KMS-11 (cell line): ENCODE results near the gene EIF3M.
"Not testable (repeated sequence)": the region's sequence is repeated elsewhere in the genome, so short reads cannot be mapped to it uniquely, and the experiment has no call there.

ENCODE experiments used
- H2AFZ ChIP-seq: fragments of 200-600 bp; sonication (generic); 2 replicates; pipeline ENCODE4 v1.6.1; 2016; ENCODE audit warnings: antibody characterized with exemption, mixed run types, low read depth
- H3K27ac ChIP-seq: fragments of 200-600 bp; sonication (generic); 2 replicates; pipeline ENCODE4 v1.6.1; 2016; ENCODE audit warnings: mild to moderate bottlenecking, mixed run types
- H3K27me3 ChIP-seq: fragments of 200-600 bp; sonication (generic); 2 replicates; pipeline ENCODE4 v1.6.1; 2017; ENCODE audit warnings: mild to moderate bottlenecking, low read depth, mixed run types, moderate library complexity; ENCODE audit not compliant: insufficient read depth
- H3K36me3 ChIP-seq: fragments of 200-600 bp; sonication (generic); 2 replicates; pipeline ENCODE4 v1.6.1; 2017; ENCODE audit warnings: mild to moderate bottlenecking, mixed run types; ENCODE audit not compliant: insufficient read depth
- H3K4me1 ChIP-seq: fragments of 200-600 bp; sonication (generic); 2 replicates; pipeline ENCODE4 v1.6.1; 2016; ENCODE audit warnings: mild to moderate bottlenecking, low read depth, mixed run types; ENCODE audit not compliant: poor library complexity, severe bottlenecking
- H3K4me2 ChIP-seq: fragments of 200-600 bp; sonication (generic); 2 replicates; pipeline ENCODE4 v1.7.0; 2016; ENCODE audit warnings: mild to moderate bottlenecking, mixed run types
- H3K4me3 ChIP-seq: fragments of 200-600 bp; sonication (generic); IDR thresholded peaks from 2 replicates; pipeline ENCODE4 v1.6.1; 2017; ENCODE audit warnings: low read depth, low read length, mixed read lengths; ENCODE audit not compliant: insufficient read depth
- H3K79me2 ChIP-seq: fragments of 200-600 bp; sonication (generic); 2 replicates; pipeline ENCODE4 v1.6.1; 2016; ENCODE audit warnings: low read depth, mixed run types; ENCODE audit not compliant: insufficient read depth
- H3K9ac ChIP-seq: fragments of 200-600 bp; sonication (generic); 2 replicates; pipeline ENCODE4 v1.6.1; 2016; ENCODE audit warnings: mild to moderate bottlenecking, mixed run types
- H4K20me1 ChIP-seq: fragments of 200-600 bp; sonication (generic); 2 replicates; pipeline ENCODE4 v1.6.1; 2016; ENCODE audit warnings: mild to moderate bottlenecking, mixed run types; ENCODE audit not compliant: insufficient read depth
- CTCF ChIP-seq: fragments of 200-600 bp; sonication (generic); conservative IDR thresholded peaks from 2 replicates; pipeline ENCODE4 v1.6.1; 2017; ENCODE audit warnings: low read depth, mild to moderate bottlenecking, antibody characterized with exemption, low read length, moderate library complexity, mixed read lengths

The EIF3M gene

GRCh38 chr11:32581556-32581955 lies 2.1 kb upstream of the EIF3M start:
- Histone ChIP-seq H3K4me3 (no peak overlapping the region), H2AFZ (no peak overlapping the region), H3K4me1 (peaks cover 25% of the 10 kb centered on the region), H3K4me2 (no peak overlapping the region), H4K20me1 (peaks cover 15% of the 10 kb centered on the region; the same call in 1 of the 2 replicates), H3K79me2 (peaks cover 29% of the 10 kb centered on the region), H3K27ac (no peak overlapping the region), H3K27me3 (no peaks in the 10 kb centered on the region), H3K9ac (no peak overlapping the region), H3K36me3 (no peaks in the 10 kb centered on the region)
- TF ChIP-seq CTCF, result no peak

GRCh38 chr11:32584921-32585320 lies 1.3 kb downstream of the EIF3M start:
- Histone ChIP-seq H3K9ac (peak overlapping the region; percentile 92; the same call in 1 of the 2 replicates), H3K27me3 (no peaks in the 10 kb centered on the region), H3K4me3 (no peak overlapping the region), H3K4me2 (peak overlapping the region; percentile 83), H3K27ac (peak overlapping the region; percentile 89; the same call in 1 of the 2 replicates), H3K79me2 (peaks cover 63% of the 10 kb centered on the region), H3K36me3 (peaks cover 13% of the 10 kb centered on the region; the same call in 1 of the 2 replicates), H3K4me1 (peaks cover 57% of the 10 kb centered on the region), H4K20me1 (peaks cover 35% of the 10 kb centered on the region), H2AFZ (no peak overlapping the region)
- no peak for TF ChIP-seq CTCF

- peak; percentile 56 for TF ChIP-seq CTCF
- no peaks in the 10 kb centered on the region for H3K27me3 ChIP-seq
- H3K4me3 ChIP-seq, result no peak overlapping the region
- no peak overlapping the region for H2AFZ ChIP-seq
- peak overlapping the region; percentile 83 for H3K4me2 ChIP-seq
- peaks cover 72% of the 10 kb centered on the region for H3K79me2 ChIP-seq
- peaks cover 35% of the 10 kb centered on the region for H4K20me1 ChIP-seq
- no peak overlapping the region for H3K27ac ChIP-seq
- no peak overlapping the region for H3K9ac ChIP-seq
- peaks cover 22% of the 10 kb centered on the region for H3K36me3 ChIP-seq
- peaks cover 74% of the 10 kb centered on the region for H3K4me1 ChIP-seq
These were observed 3.1 kb downstream of the EIF3M start for GRCh38 chr11:32586576-32587190.

GRCh38 chr11:32594272-32594671 lies 10.6 kb downstream of the EIF3M start:
- H4K20me1 ChIP-seq, result no peaks in the 10 kb centered on the region; the same call in 1 of the 2 replicates
- no peak overlapping the region for H2AFZ ChIP-seq
- peaks cover 26% of the 10 kb centered on the region; the same call in 1 of the 2 replicates for H3K79me2 ChIP-seq
- H3K4me3 ChIP-seq, result no peak overlapping the region
- TF ChIP-seq CTCF, result no peak
- peak overlapping the region; percentile 19; the same call in 1 of the 2 replicates for H3K27ac ChIP-seq
- peaks cover 27% of the 10 kb centered on the region for H3K36me3 ChIP-seq
- H3K9ac ChIP-seq, result no peak overlapping the region
- H3K4me1 ChIP-seq, result peaks cover 99% of the 10 kb centered on the region
- no peaks in the 10 kb centered on the region for H3K27me3 ChIP-seq
- H3K4me2 ChIP-seq, result peak overlapping the region; percentile 27; the same call in 1 of the 2 replicates

- H4K20me1 ChIP-seq, H3K4me3 ChIP-seq, H3K27me3 ChIP-seq, H2AFZ ChIP-seq, H3K9ac ChIP-seq: not testable (repeated sequence)
- H3K36me3 ChIP-seq, result peaks cover 24% of the 10 kb centered on the region
- peaks cover 24% of the 10 kb centered on the region; the same call in 1 of the 2 replicates for H3K79me2 ChIP-seq
- H3K4me1 ChIP-seq, result peaks cover 100% of the 10 kb centered on the region
- peak overlapping the region; percentile 78 for H3K27ac ChIP-seq
- H3K4me2 ChIP-seq, result peak overlapping the region; percentile 56; the same call in 1 of the 2 replicates
These were observed 12.5 kb downstream of the EIF3M start for GRCh38 chr11:32596114-32596513.
